Measurements from ENCODE around the gene FLCN.

DNA sequence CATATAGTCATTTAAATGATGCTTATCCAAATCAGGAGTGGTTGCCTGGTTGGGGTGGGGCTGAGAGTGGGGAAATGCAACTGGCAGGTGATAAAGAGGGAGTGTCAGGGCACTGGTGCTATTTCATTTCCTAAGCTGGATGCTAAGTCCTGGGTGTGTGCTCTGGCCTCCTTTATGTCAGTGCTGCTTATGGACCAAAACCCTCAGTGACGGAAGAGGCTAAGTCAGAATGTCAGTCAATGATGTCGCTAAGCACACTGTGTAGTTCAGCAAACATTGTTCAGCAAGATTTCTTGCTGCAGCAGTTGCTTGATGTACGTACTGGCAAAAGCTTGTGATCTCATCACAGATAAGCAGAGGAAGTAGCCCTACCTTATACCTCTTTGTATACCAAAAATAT lies 16.4 kb upstream of the FLCN start:
- TF ChIP-seq POLR2A (IDR thresholded peaks at IDR 0.05; ENCODE audit: extremely low read depth, insufficient read length), result no peak
- no peak for TF ChIP-seq CTCF (IDR thresholded peaks at IDR 0.05; ENCODE audit: low read depth, low read length)
- no peak for TF ChIP-seq MAX (IDR thresholded peaks at IDR 0.05; ENCODE audit: low read depth, low read length)

Data from NB4 (cell line).